Thyroid gland (tissue), 4 donors: ENCODE measurements around the gene ATP9B.

ENCODE experiments used
- CTCF ChIP-seq, 6 experiments: fragments of 200-600 bp in 3 of 6; fragments of 450-650 bp in 3 of 6; sonication (generic) in 3 of 6; IDR thresholded peaks; one replicate each; pipeline ENCODE4 v1.5.1; 2016 to 2019; ENCODE audit warnings: antibody characterized with exemption in 6 of 6, mild to moderate bottlenecking in 2 of 6, inconsistent platforms in 1 of 6, moderate library complexity in 1 of 6
- POLR2A ChIP-seq, 2 donors: fragments of 450-650 bp; IDR thresholded peaks; one replicate each; pipeline ENCODE4 v1.6.1; 2017; ENCODE audit warnings: antibody characterized with exemption in 2 of 2, mild to moderate bottlenecking in 2 of 2, moderate library complexity in 1 of 2

- TF ChIP-seq CTCF (IDR thresholded peaks at IDR 0.05) (no peak), POLR2A (IDR thresholded peaks at IDR 0.05) (no peak)
These were observed 64.5 kb downstream of the ATP9B start for GRCh38 chr18:79133724-79134123.
